Activated T-helper 2 cell treated with anti-CD3 and anti-CD28 coated beads, Interferon-gamma antibody, Interleukin-2, Interleukin-4, amounts not matched to agents 10 μg/mL and 5 μg/mL and 100 μg/mL, durations not matched to agents 14 hours and 24 hours and 36 hours (primary cell): ENCODE data around the gene ANKRD40. TPM values are rescaled to one million over a fixed set of nuclear protein-coding genes. Genes with fewer than 3 reads are reported as not detected.

Experiments used
- DNase-seq: peaks from one replicate; pipeline ENCODE4 v3.0.0; 2021; ENCODE audit warnings: low spot score
- H3K27ac Mint-ChIP-seq: one replicate; pipeline ENCODE4 v1.8.0; 2021; ENCODE audit warnings: mixed read lengths
- H3K27me3 Mint-ChIP-seq: one replicate; pipeline ENCODE4 v1.8.0; 2021; ENCODE audit warnings: low read depth, mixed read lengths
- H3K36me3 Mint-ChIP-seq: one replicate; pipeline ENCODE4 v1.8.0; 2021; ENCODE audit warnings: low read depth, mixed read lengths
- H3K4me1 Mint-ChIP-seq: one replicate; pipeline ENCODE4 v1.8.0; 2021; ENCODE audit warnings: low read depth, mixed read lengths
- H3K4me3 Mint-ChIP-seq: one replicate; pipeline ENCODE4 v1.8.0; 2021; ENCODE audit warnings: low read depth, mild to moderate bottlenecking, moderate library complexity, mixed read lengths
- H3K9me3 Mint-ChIP-seq: one replicate; pipeline ENCODE4 v1.8.0; 2021; ENCODE audit warnings: mixed read lengths
- intact Hi-C: fragments of 100-400 bp; cut with micrococcal nuclease; formaldehyde crosslinking; loops from one replicate; pipeline ENCODE4 v1.15.1; 2023
- total RNA-seq: library from RNA; stranded (reverse); gene quantifications from 2 replicates; pipeline ENCODE4 v1.2.3, GENCODE V29; 2022

ANKRD40 gene
- total RNA-seq, 1 donor from 2014 or later = 39.4 TPM

GRCh38 chr17:50688245-50688644, 19.5 kb downstream of the ANKRD40 start:
- intact Hi-C loops = no loop called here
- H3K27ac Mint-ChIP-seq = no peak overlapping the region
- no peaks in the 10 kb centered on the region for H3K9me3 Mint-ChIP-seq
- no peaks in the 10 kb centered on the region for H3K27me3 Mint-ChIP-seq
- peaks cover 8% of the 10 kb centered on the region for H3K36me3 Mint-ChIP-seq
- no peak for DNase-seq
- no peaks in the 10 kb centered on the region for H3K4me1 Mint-ChIP-seq
- no peak overlapping the region for H3K4me3 Mint-ChIP-seq

GRCh38 chr17:50687200-50688066, 20.3 kb downstream of the ANKRD40 start:
- H3K9me3 Mint-ChIP-seq = no peaks in the 10 kb centered on the region
- H3K27me3 Mint-ChIP-seq = peaks cover 2% of the 10 kb centered on the region
- peaks cover 1% of the 10 kb centered on the region for H3K36me3 Mint-ChIP-seq
- no peak overlapping the region for H3K27ac Mint-ChIP-seq
- no peaks in the 10 kb centered on the region for H3K4me1 Mint-ChIP-seq
- H3K4me3 Mint-ChIP-seq = no peak overlapping the region
- DNase-seq = no peak
- intact Hi-C loops = no loop called here

GRCh38 chr17:50686494-50687199, 21.1 kb downstream of the ANKRD40 start:
- DNase-seq = no peak
- Mint-ChIP-seq H3K27ac (no peak overlapping the region), H3K4me1 (no peaks in the 10 kb centered on the region), H3K36me3 (no peaks in the 10 kb centered on the region), H3K27me3 (peaks cover 10% of the 10 kb centered on the region), H3K4me3 (no peak overlapping the region), H3K9me3 (no peaks in the 10 kb centered on the region)
- intact Hi-C loops = no loop called here

- H3K4me3 Mint-ChIP-seq = no peak overlapping the region
- no peaks in the 10 kb centered on the region for H3K9me3 Mint-ChIP-seq
- no peak overlapping the region for H3K27ac Mint-ChIP-seq
- peaks cover 16% of the 10 kb centered on the region for H3K27me3 Mint-ChIP-seq
- H3K4me1 Mint-ChIP-seq = peaks cover 4% of the 10 kb centered on the region
- DNase-seq = no peak
- no peaks in the 10 kb centered on the region for H3K36me3 Mint-ChIP-seq
- intact Hi-C loops = no loop called here
Measured at GRCh38 chr17:50685691-50686493, 21.8 kb downstream of the ANKRD40 start.

- Mint-ChIP-seq H3K27me3 (peaks cover 22% of the 10 kb centered on the region), H3K4me1 (peaks cover 4% of the 10 kb centered on the region), H3K9me3 (no peaks in the 10 kb centered on the region), H3K36me3 (no peaks in the 10 kb centered on the region), H3K4me3 (no peak overlapping the region), H3K27ac (no peak overlapping the region)
- no peak for DNase-seq
- intact Hi-C loops = no loop called here
Measured at GRCh38 chr17:50685334-50685665, 22.4 kb downstream of the ANKRD40 start.

- Mint-ChIP-seq H3K36me3 (no peaks in the 10 kb centered on the region), H3K4me1 (peaks cover 4% of the 10 kb centered on the region), H3K4me3 (no peak overlapping the region), H3K27me3 (peaks cover 25% of the 10 kb centered on the region), H3K9me3 (no peaks in the 10 kb centered on the region), H3K27ac (no peak overlapping the region)
- no peak for DNase-seq
- intact Hi-C loops = no loop called here
Measured at GRCh38 chr17:50684612-50685333, 22.9 kb downstream of the ANKRD40 start.

- H3K9me3 Mint-ChIP-seq = no peaks in the 10 kb centered on the region
- no peak overlapping the region for H3K27ac Mint-ChIP-seq
- no peaks in the 10 kb centered on the region for H3K36me3 Mint-ChIP-seq
- H3K4me1 Mint-ChIP-seq = peaks cover 4% of the 10 kb centered on the region
- DNase-seq = no peak
- intact Hi-C loops = no loop called here
- H3K27me3 Mint-ChIP-seq = peaks cover 29% of the 10 kb centered on the region
- no peak overlapping the region for H3K4me3 Mint-ChIP-seq
Measured at GRCh38 chr17:50684288-50684611, 23.5 kb downstream of the ANKRD40 start.

GRCh38 chr17:50683434-50684287, 24.1 kb downstream of the ANKRD40 start:
- intact Hi-C loops = no loop called here
- peaks cover 32% of the 10 kb centered on the region for H3K27me3 Mint-ChIP-seq
- no peak for DNase-seq
- peaks cover 4% of the 10 kb centered on the region for H3K4me1 Mint-ChIP-seq
- H3K9me3 Mint-ChIP-seq = no peaks in the 10 kb centered on the region
- no peak overlapping the region for H3K27ac Mint-ChIP-seq
- no peaks in the 10 kb centered on the region for H3K36me3 Mint-ChIP-seq
- H3K4me3 Mint-ChIP-seq = no peak overlapping the region

GRCh38 chr17:50682938-50683337, 24.8 kb downstream of the ANKRD40 start:
- H3K4me3 Mint-ChIP-seq = no peak overlapping the region
- no peaks in the 10 kb centered on the region for H3K36me3 Mint-ChIP-seq
- H3K27ac Mint-ChIP-seq = no peak overlapping the region
- H3K4me1 Mint-ChIP-seq = peaks cover 4% of the 10 kb centered on the region
- DNase-seq = no peak
- intact Hi-C loops = no loop called here
- no peaks in the 10 kb centered on the region for H3K9me3 Mint-ChIP-seq
- H3K27me3 Mint-ChIP-seq = peaks cover 32% of the 10 kb centered on the region

GRCh38 chr17:50682441-50682840, 25.3 kb downstream of the ANKRD40 start:
- Mint-ChIP-seq H3K36me3 (no peaks in the 10 kb centered on the region), H3K9me3 (no peaks in the 10 kb centered on the region), H3K27ac (no peak overlapping the region), H3K27me3 (peaks cover 32% of the 10 kb centered on the region), H3K4me3 (no peak overlapping the region), H3K4me1 (peaks cover 4% of the 10 kb centered on the region)
- no peak for DNase-seq
- intact Hi-C loops = no loop called here

GRCh38 chr17:50681263-50682200, 26.2 kb downstream of the ANKRD40 start:
- intact Hi-C loops = no loop called here
- Mint-ChIP-seq H3K4me3 (no peak overlapping the region), H3K9me3 (no peaks in the 10 kb centered on the region), H3K27me3 (peaks cover 34% of the 10 kb centered on the region), H3K4me1 (peaks cover 4% of the 10 kb centered on the region), H3K36me3 (no peaks in the 10 kb centered on the region), H3K27ac (no peak overlapping the region)
- no peak for DNase-seq
